Tibial nerve (tissue), 4 donors: Measurements from ENCODE around the gene SCRN1. TPM values are rescaled to one million over a fixed set of nuclear protein-coding genes. Genes with fewer than 3 reads are reported as not detected.
"Not testable (repeated sequence)": the region's sequence is repeated elsewhere in the genome, so short reads cannot be mapped to it uniquely, and the experiment has no call there.

Source experiments
- DNase-seq, 2 donors: peaks; one replicate each; pipeline ENCODE4 v3.0.0-alpha.2; 2019; ENCODE audit warnings: low spot score in 2 of 2
- H3K27ac ChIP-seq, 4 donors: fragments of 200-600 bp; sonication (generic) in 3 of 4; one replicate each; pipeline ENCODE4 v1.5.1; 2017 to 2019; ENCODE audit warnings: mild to moderate bottlenecking in 1 of 4
- H3K27me3 ChIP-seq, 2 donors: fragments of 200-600 bp; sonication (generic) in 1 of 2; one replicate each; pipeline versions ENCODE4 v1.5.1 to v1.6.0; 2017 to 2019
- H3K36me3 ChIP-seq, 3 donors: fragments of 200-600 bp; sonication (generic); one replicate each; pipeline ENCODE4 v1.5.1; 2018 to 2019
- H3K4me1 ChIP-seq, 4 donors: fragments of 200-600 bp; sonication (generic) in 3 of 4; one replicate each; pipeline ENCODE4 v1.5.1; 2017 to 2019
- H3K4me3 ChIP-seq, 4 donors: fragments of 200-600 bp; sonication (generic) in 3 of 4; one replicate each; pipeline ENCODE4 v1.5.1; 2017 to 2019; ENCODE audit warnings: mild to moderate bottlenecking in 1 of 4, moderate library complexity in 1 of 4
- H3K9me3 ChIP-seq, 4 donors: fragments of 200-600 bp; sonication (generic) in 3 of 4; one replicate each; pipeline ENCODE4 v1.5.1; 2017 to 2019
- EP300 ChIP-seq, 2 donors: sonication (generic); formaldehyde crosslinking; IDR thresholded peaks; one replicate each; pipeline ENCODE4 v1.6.1; 2017; ENCODE audit warnings: antibody characterized with exemption in 2 of 2, mild to moderate bottlenecking in 1 of 2
- POLR2A ChIP-seq, 2 donors: fragments of 450-650 bp; IDR thresholded peaks; one replicate each; pipeline ENCODE4 v1.6.1; 2017; ENCODE audit warnings: antibody characterized with exemption in 2 of 2, mild to moderate bottlenecking in 2 of 2, moderate library complexity in 2 of 2
- WGBS, 2 donors: methylation state at CpG; one replicate each; pipeline ENCODE4 v1.1.5; 2018; 5-methylcytosine and 5-hydroxymethylcytosine counted together
- total RNA-seq, 4 donors: library from RNA; depleted of rRNA; stranded (reverse); fragments of >200 nt; gene quantifications; one replicate each; pipeline ENCODE4 v1.1.0, GENCODE V29; 2016
- TF ChIP-seq, protein P1 (sequence below), 5 experiments: fragments of 200-600 bp in 3 of 5; fragments of 450-650 bp in 2 of 5; sonication (generic) in 3 of 5; IDR thresholded peaks; one replicate each; pipeline ENCODE4 v1.5.1; 2016 to 2019; ENCODE audit warnings: antibody characterized with exemption in 5 of 5, mild to moderate bottlenecking in 3 of 5, moderate library complexity in 2 of 5

SCRN1 gene
- total RNA-seq, 4 donors from 2014 or later = 65.1 to 161 (median 119) TPM

DNA sequence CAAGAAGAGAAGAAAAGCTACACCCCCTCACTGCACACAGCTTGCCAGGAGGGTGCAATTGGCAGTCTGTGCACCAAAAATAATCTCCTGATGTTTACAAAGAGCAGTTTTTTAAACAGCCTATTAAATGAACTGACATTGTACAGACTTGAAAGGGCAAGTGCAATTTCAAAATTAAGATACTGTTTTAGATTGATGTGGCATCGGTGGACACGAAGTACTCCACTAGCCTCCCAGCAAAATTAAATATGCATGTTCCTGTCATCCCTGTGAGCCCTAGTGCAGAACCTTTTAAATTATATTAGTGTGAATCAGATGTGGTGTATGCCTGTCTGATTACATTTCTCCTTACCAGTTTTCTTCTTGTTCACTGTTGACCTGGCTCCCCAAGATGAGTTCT, 95.3 kb downstream of the SCRN1 start:
- 81 to 88% methylated on average over 2 of the region's 2 CpGs for WGBS, 2 donors

DNA sequence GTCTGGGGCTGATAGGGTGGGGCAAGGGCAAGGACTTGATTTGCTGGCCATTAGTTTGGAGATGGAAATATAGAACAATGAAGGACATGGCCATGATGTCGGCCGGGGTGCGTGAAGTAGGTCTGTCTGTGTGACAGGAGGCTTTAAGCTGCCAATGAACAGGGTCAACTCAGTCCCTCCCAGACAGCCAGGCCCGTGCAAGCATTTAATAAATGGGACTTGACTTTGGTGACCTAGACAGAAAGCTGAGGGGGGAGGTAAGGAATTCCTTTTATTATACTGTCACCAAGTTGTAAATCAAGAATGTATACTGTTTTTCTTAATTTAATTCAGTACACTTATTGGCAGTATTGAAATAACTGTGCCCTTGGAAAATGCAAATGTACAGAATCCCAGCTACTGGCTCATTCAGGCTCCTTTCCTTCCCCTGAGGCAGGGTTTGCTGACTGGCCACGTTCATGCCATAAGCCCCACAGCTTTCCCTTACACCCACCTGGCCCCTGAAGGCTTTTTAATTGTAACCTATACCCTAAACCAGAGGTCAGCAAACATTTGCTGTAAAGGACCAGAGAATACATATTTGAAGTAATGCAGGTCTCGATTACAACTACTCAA, 96.1 kb downstream of the SCRN1 start:
- H3K27me3 ChIP-seq = no peaks in the 10 kb centered on the region
- no peak for DNase-seq
- H3K27ac ChIP-seq = no peak overlapping the region
- WGBS, 2 donors = 63 to 70% methylated on average over 6 of the region's 6 CpGs
- no peaks in the 10 kb centered on the region for H3K4me1 ChIP-seq
- TF ChIP-seq, protein P1, sequence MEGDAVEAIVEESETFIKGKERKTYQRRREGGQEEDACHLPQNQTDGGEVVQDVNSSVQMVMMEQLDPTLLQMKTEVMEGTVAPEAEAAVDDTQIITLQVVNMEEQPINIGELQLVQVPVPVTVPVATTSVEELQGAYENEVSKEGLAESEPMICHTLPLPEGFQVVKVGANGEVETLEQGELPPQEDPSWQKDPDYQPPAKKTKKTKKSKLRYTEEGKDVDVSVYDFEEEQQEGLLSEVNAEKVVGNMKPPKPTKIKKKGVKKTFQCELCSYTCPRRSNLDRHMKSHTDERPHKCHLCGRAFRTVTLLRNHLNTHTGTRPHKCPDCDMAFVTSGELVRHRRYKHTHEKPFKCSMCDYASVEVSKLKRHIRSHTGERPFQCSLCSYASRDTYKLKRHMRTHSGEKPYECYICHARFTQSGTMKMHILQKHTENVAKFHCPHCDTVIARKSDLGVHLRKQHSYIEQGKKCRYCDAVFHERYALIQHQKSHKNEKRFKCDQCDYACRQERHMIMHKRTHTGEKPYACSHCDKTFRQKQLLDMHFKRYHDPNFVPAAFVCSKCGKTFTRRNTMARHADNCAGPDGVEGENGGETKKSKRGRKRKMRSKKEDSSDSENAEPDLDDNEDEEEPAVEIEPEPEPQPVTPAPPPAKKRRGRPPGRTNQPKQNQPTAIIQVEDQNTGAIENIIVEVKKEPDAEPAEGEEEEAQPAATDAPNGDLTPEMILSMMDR (IDR thresholded peaks at IDR 0.05) = no peak
- TF ChIP-seq POLR2A (IDR thresholded peaks at IDR 0.05) (no peak), EP300 (IDR thresholded peaks at IDR 0.05) (no peak)
- no peaks in the 10 kb centered on the region for H3K9me3 ChIP-seq
- no peak overlapping the region for H3K4me3 ChIP-seq
- H3K36me3 ChIP-seq = no peaks in the 10 kb centered on the region

More for the DNA sequence above, 95.3 kb downstream of the SCRN1 start:
- no peaks in the 10 kb centered on the region for H3K4me1 ChIP-seq
- H3K27me3 ChIP-seq = no peaks in the 10 kb centered on the region
- no peak overlapping the region for H3K27ac ChIP-seq
- H3K9me3 ChIP-seq = peaks cover 0 to 4% (median 0%) of the 10 kb centered on the region in 4 donors
- DNase-seq = no peak
- H3K36me3 ChIP-seq = no peaks in the 10 kb centered on the region
- TF ChIP-seq POLR2A (IDR thresholded peaks at IDR 0.05) = no peak
- TF ChIP-seq, protein P1 (IDR thresholded peaks at IDR 0.05) = no peak
- TF ChIP-seq EP300 (IDR thresholded peaks at IDR 0.05) = no peak
- H3K4me3 ChIP-seq = no peak overlapping the region

DNA sequence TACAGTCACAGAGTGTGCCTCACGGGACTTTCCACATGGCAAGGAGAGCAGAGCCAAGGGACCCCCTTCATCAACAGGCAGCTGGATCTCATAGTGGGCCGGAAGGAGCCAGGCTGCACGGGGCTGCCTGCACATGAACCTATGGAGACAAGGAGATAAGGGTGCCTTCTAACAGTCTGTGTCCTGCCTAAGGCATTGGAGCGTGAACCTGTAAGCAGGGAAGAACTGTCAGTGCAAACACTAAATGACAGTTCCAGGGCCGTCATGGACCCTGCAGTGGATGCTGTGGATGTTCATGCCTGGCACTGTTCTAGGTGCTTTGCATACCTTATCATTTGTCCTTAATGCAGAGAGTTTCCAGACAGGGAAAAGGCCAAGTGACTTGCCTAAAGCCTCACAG, 97.4 kb downstream of the SCRN1 start:
- Histone ChIP-seq H3K27me3 (no peaks in the 10 kb centered on the region), H3K36me3 (no peaks in the 10 kb centered on the region), H3K4me1 (no peaks in the 10 kb centered on the region), H3K27ac (no peak overlapping the region), H3K9me3 (no peaks in the 10 kb centered on the region), H3K4me3 (no peak overlapping the region)
- WGBS, 2 donors = 90 to 100% methylated on average over 5 of the region's 5 CpGs
- TF ChIP-seq EP300 (IDR thresholded peaks at IDR 0.05) (no peak), POLR2A (IDR thresholded peaks at IDR 0.05) (no peak)
- TF ChIP-seq, protein P1 (IDR thresholded peaks at IDR 0.05) = no peak
- no peak for DNase-seq

DNA sequence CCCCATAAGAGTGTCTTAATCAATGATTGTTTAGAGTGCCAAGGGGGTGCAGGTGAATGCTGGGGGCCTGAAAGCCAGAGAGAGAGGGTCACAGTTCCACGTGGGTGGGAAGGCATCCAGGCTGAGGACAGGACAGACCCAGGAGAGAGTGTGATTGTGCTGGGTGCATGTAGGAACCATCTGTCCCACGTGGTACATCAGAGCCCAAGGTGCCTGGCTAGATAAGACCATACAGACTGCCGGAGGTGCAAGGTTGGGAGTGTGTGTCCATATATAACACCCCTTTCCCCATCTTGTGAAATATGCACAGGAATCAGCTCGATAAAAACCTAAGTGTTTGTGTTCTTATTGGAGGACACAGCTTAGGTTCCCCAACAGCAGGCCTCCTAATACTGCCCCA, 97.8 kb downstream of the SCRN1 start:
- no peaks in the 10 kb centered on the region for H3K27me3 ChIP-seq
- no peaks in the 10 kb centered on the region for H3K9me3 ChIP-seq
- H3K27ac ChIP-seq = no peak overlapping the region
- no peak for DNase-seq
- H3K4me1 ChIP-seq = no peaks in the 10 kb centered on the region
- no peak overlapping the region for H3K4me3 ChIP-seq
- 82 to 88% methylated on average over 4 of the region's 4 CpGs for WGBS, 2 donors
- no peak for TF ChIP-seq EP300 (IDR thresholded peaks at IDR 0.05)
- TF ChIP-seq, protein P1 (IDR thresholded peaks at IDR 0.05) = no peak
- no peak for TF ChIP-seq POLR2A (IDR thresholded peaks at IDR 0.05)
- H3K36me3 ChIP-seq = no peaks in the 10 kb centered on the region

DNA sequence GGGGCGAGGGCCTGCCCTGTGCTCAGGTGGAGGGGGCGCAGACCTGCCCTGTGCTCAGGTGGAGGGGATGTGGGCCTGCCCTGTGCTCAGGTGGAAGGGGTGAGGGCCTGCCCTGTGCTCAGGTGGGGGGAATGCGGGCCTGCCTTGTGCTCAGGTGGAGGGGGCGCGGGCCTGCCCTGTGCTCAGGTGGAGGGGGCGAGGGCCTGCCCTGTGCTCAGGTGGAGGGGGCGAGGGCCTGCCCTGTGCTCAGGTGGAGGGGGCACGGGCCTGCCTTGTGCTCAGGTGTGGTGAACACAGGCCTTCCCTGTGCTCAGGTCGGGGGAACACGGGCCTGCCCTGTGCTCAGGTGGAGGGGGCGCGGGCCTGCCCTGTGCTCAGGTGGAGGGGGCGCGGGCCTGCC, 98.8 kb downstream of the SCRN1 start:
- not testable (repeated sequence) for H3K4me3 ChIP-seq, H3K36me3 ChIP-seq, H3K27ac ChIP-seq, H3K4me1 ChIP-seq, H3K9me3 ChIP-seq, DNase-seq, H3K27me3 ChIP-seq
- WGBS, 2 donors = 85 to 86% methylated on average over 8 of the region's 14 CpGs

DNA sequence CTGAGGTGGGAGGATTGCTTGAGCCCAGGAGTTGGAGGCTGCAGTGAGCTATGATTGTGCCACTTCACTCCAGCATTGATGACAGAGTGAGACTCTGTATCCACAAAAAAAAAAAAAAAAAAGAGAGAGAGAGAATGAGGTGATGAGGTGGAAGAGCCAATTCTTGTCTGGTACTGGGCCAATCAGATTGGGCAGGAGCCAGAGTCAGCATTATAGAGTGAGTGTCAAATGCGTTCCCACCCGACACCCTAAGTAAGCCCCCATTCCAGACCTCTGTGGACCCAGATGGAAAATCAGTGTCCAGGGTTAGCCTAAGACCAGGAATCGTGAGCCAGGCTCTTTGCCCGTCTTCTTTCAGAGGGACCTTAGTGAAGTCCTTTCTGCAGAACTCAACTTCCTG, 99.3 kb downstream of the SCRN1 start:
- WGBS, 2 donors = 79 to 87% methylated on average over 4 of the region's 4 CpGs
- Histone ChIP-seq H3K4me1 (no peaks in the 10 kb centered on the region), H3K4me3 (no peak overlapping the region), H3K36me3 (no peaks in the 10 kb centered on the region), H3K27me3 (no peaks in the 10 kb centered on the region), H3K27ac (no peak overlapping the region), H3K9me3 (no peaks in the 10 kb centered on the region)
- TF ChIP-seq EP300 (IDR thresholded peaks at IDR 0.05) (no peak), POLR2A (IDR thresholded peaks at IDR 0.05) (no peak)
- TF ChIP-seq, protein P1 (IDR thresholded peaks at IDR 0.05) = no peak
- no peak for DNase-seq
